H1 (cell line): ENCODE results near the gene COQ8B. TPM values are rescaled to one million over a fixed set of nuclear protein-coding genes. Genes with fewer than 3 reads are reported as not detected.

Experiments used
- CTCF ChIA-PET: fragments of 300-600 bp; sonication (Branson Sonifier 250); formaldehyde crosslinking; loops from one replicate; lab custom pipeline; 2021; ENCODE audit not compliant: partially characterized antibody; lab: Charles Lee
- POLR2A ChIA-PET: fragments of 300-600 bp; sonication (Branson Sonifier 250); formaldehyde crosslinking; loops from one replicate; lab custom pipeline; 2021; ENCODE audit warnings: inconsistent platforms; ENCODE audit not compliant: partially characterized antibody; lab: Charles Lee
- DNase-seq, 2 experiments: peaks; one replicate each; pipeline versions ENCODE4 v3.0.0 to v3.0.0-alpha.2; 2010 to 2022; ENCODE audit warnings: low spot score in 2 of 2, low read depth in 1 of 2, mixed read lengths in 1 of 2
- FAIRE-seq: peaks from 2 replicates; lab custom pipeline; 2011; peaks lifted over from hg19 to GRCh38; lab: Jason Lieb, UNC
- H2AFZ ChIP-seq: 2 replicates; pipeline ENCODE4 v1.8.1; 2012; ENCODE audit warnings: low read length, inconsistent platforms
- H2AK5ac ChIP-seq: 2 replicates; pipeline ENCODE4 v1.6.1; 2013; ENCODE audit warnings: low read depth, low read length
- H2BK120ac ChIP-seq: replicated peaks from 2 replicates; pipeline ENCODE3; 2013; ENCODE audit warnings: low read depth, low read length, inconsistent platforms
- H2BK12ac ChIP-seq: 2 replicates; pipeline ENCODE4 v1.6.1; 2013; ENCODE audit warnings: low read depth, low read length
- H2BK15ac ChIP-seq: 2 replicates; pipeline ENCODE4 v1.6.1; 2013; ENCODE audit warnings: low read length
- H2BK20ac ChIP-seq: 2 replicates; pipeline ENCODE4 v1.6.1; 2013; ENCODE audit warnings: low read length
- H2BK5ac ChIP-seq: 2 replicates; pipeline ENCODE4 v1.6.1; 2013; ENCODE audit warnings: low read depth, low read length
- H3K14ac ChIP-seq: 2 replicates; pipeline ENCODE4 v1.6.1; 2013; ENCODE audit warnings: inconsistent platforms; ENCODE audit not compliant: insufficient read length
- H3K18ac ChIP-seq: 2 replicates; pipeline ENCODE4 v1.6.1; 2013; ENCODE audit warnings: low read length; ENCODE audit errors: extremely low read depth
- H3K23ac ChIP-seq: 2 replicates; pipeline ENCODE4 v1.6.1; 2013; ENCODE audit warnings: inconsistent platforms; ENCODE audit not compliant: insufficient read length
- H3K23me2 ChIP-seq: 2 replicates; pipeline ENCODE4 v1.6.1; 2013; ENCODE audit warnings: low read depth, low read length
- H3K27ac ChIP-seq: 2 replicates; pipeline ENCODE4 v1.6.1; 2011; ENCODE audit warnings: low read depth, low read length, inconsistent platforms
- H3K27me3 ChIP-seq, 4 experiments: replicated peaks in 1 of 4; 1 replicate in 1 of 4; 2 replicates in 3 of 4; pipeline versions ENCODE4 v1.6.1 to v1.8.1; 2011 to 2013; ENCODE audit warnings: low read length in 3 of 4, mild to moderate bottlenecking in 3 of 4, inconsistent platforms in 2 of 4, mixed read lengths in 2 of 4, moderate library complexity in 1 of 4; ENCODE audit not compliant: control insufficient read depth in 3 of 4, insufficient read depth in 3 of 4; ENCODE audit errors: extremely low read depth in 1 of 4
- H3K36me3 ChIP-seq, 4 experiments: 2 replicates each; pipeline versions ENCODE4 v1.6.1 to v1.8.1; 2011 to 2013; ENCODE audit warnings: mild to moderate bottlenecking in 4 of 4, low read length in 3 of 4, moderate library complexity in 2 of 4, control low read depth in 1 of 4, inconsistent platforms in 1 of 4; ENCODE audit not compliant: insufficient read depth in 4 of 4, control insufficient read depth in 2 of 4
- H3K4ac ChIP-seq: replicated peaks from 2 replicates; pipeline ENCODE3; 2013; ENCODE audit warnings: low read length, low read depth, mixed read lengths, inconsistent platforms; ENCODE audit not compliant: insufficient read length
- H3K4me1 ChIP-seq, 4 experiments: replicated peaks in 1 of 4; 1 replicate in 1 of 4; 2 replicates in 3 of 4; pipeline versions ENCODE4 v1.6.1 to v1.8.1; 2011 to 2013; ENCODE audit warnings: low read length in 3 of 4, inconsistent platforms in 2 of 4, mixed read lengths in 1 of 4; ENCODE audit not compliant: insufficient read depth in 4 of 4, control insufficient read depth in 3 of 4
- H3K4me2 ChIP-seq, 2 experiments: 2 replicates each; pipeline versions ENCODE4 v1.6.1 to v1.8.1; 2011 to 2013; ENCODE audit warnings: low read depth in 2 of 2, low read length in 2 of 2, control low read depth in 1 of 2, inconsistent platforms in 1 of 2, mild to moderate bottlenecking in 1 of 2; ENCODE audit not compliant: insufficient read depth in 1 of 2
- H3K4me3 ChIP-seq, 4 experiments: fragments of 200-600, 300-600 bp in 1 of 4; sonication (generic), shearing (Covaris generic), sonication (Bioruptor Twin) in 1 of 4; 2 replicates each; pipeline versions ENCODE4 v1.5.1 to v1.8.1; 2011 to 2016; ENCODE audit warnings: low read length in 4 of 4, low read depth in 3 of 4, control low read depth in 2 of 4, inconsistent platforms in 2 of 4, mild to moderate bottlenecking in 2 of 4, mixed read lengths in 1 of 4, moderate library complexity in 1 of 4; ENCODE audit not compliant: insufficient read depth in 2 of 4; ENCODE audit errors: extremely low read depth in 1 of 4
- H3K56ac ChIP-seq: replicated peaks from 2 replicates; pipeline ENCODE3; 2013; ENCODE audit warnings: low read depth, mild to moderate bottlenecking, mixed read lengths, low read length, inconsistent platforms; ENCODE audit not compliant: insufficient read length
- H3K79me1 ChIP-seq: 2 replicates; pipeline ENCODE4 v1.6.1; 2013; ENCODE audit warnings: low read depth, low read length, control low read depth
- H3K79me2 ChIP-seq, 2 experiments: 2 replicates each; pipeline versions ENCODE4 v1.6.1 to v1.8.1; 2012 to 2013; ENCODE audit warnings: low read length in 2 of 2, mild to moderate bottlenecking in 2 of 2, inconsistent platforms in 1 of 2; ENCODE audit not compliant: insufficient read depth in 2 of 2, control insufficient read depth in 1 of 2
- H3K9ac ChIP-seq, 4 experiments: replicated peaks in 1 of 4; 1 replicate in 1 of 4; 2 replicates in 3 of 4; pipeline versions ENCODE4 v1.6.1 to v1.8.1; 2011 to 2013; ENCODE audit warnings: low read depth in 3 of 4, low read length in 3 of 4, control low read depth in 2 of 4, mild to moderate bottlenecking in 2 of 4, moderate library complexity in 2 of 4, inconsistent platforms in 1 of 4; ENCODE audit errors: extremely low read depth in 1 of 4
- H3K9me3 ChIP-seq, 2 experiments: 2 replicates each; pipeline versions ENCODE4 v1.6.1 to v1.8.1; 2012 to 2013; ENCODE audit warnings: mild to moderate bottlenecking in 2 of 2, moderate library complexity in 2 of 2, control low read depth in 1 of 2, inconsistent platforms in 1 of 2, low read depth in 1 of 2, low read length in 1 of 2, mixed read lengths in 1 of 2; ENCODE audit not compliant: insufficient read depth in 2 of 2
- H4K20me1 ChIP-seq, 2 experiments: replicated peaks in 1 of 2; 2 replicates each; pipeline versions ENCODE3 to v1.8.1; 2011 to 2013; ENCODE audit warnings: inconsistent platforms in 2 of 2, low read length in 2 of 2, mild to moderate bottlenecking in 1 of 2; ENCODE audit not compliant: insufficient read depth in 2 of 2, control insufficient read depth in 1 of 2
- H4K5ac ChIP-seq: 2 replicates; pipeline ENCODE4 v1.6.1; 2013; ENCODE audit warnings: low read length, low read depth, mixed read lengths, inconsistent platforms; ENCODE audit not compliant: insufficient read length
- H4K8ac ChIP-seq: 2 replicates; pipeline ENCODE4 v1.8.0; 2013; ENCODE audit warnings: mild to moderate bottlenecking, moderate library complexity, low read length, inconsistent platforms; ENCODE audit not compliant: insufficient read depth; ENCODE audit errors: extremely low read depth
- H4K91ac ChIP-seq: replicated peaks from 2 replicates; pipeline ENCODE3; 2013; ENCODE audit warnings: low read length, mixed read lengths, inconsistent platforms; ENCODE audit not compliant: insufficient read length
- FOSL1 ChIP-seq: IDR thresholded peaks from 2 replicates; pipeline ENCODE4 v1.6.1; 2011; ENCODE audit warnings: mild to moderate bottlenecking, low read depth, low read length, moderate library complexity; ENCODE audit not compliant: insufficient read depth
- POLR2AphosphoS5 ChIP-seq: IDR thresholded peaks from 2 replicates; pipeline ENCODE4 v1.6.1; 2011; ENCODE audit warnings: low read depth, low read length
- RAD21 ChIP-seq, 2 experiments: IDR thresholded peaks in 1 of 2; conservative IDR thresholded peaks in 1 of 2; 2 replicates each; pipeline ENCODE4 v1.6.1; 2011; ENCODE audit warnings: low read depth in 2 of 2, low read length in 2 of 2, improper control_type of control experiment in 1 of 2, inconsistent platforms in 1 of 2, mild to moderate bottlenecking in 1 of 2, moderate library complexity in 1 of 2
- SIRT6 ChIP-seq: IDR thresholded peaks from one replicate; pipeline ENCODE4 v1.7.1; 2012; ENCODE audit warnings: low read length, inconsistent platforms
- WGBS, 2 experiments: shearing (Covaris generic) in 1 of 2; methylation state at CpG; one replicate each; pipeline versions ENCODE4 v1.1.6 to v1.1.7; 2013 to 2015; ENCODE audit warnings: low lambda C conversion rate in 2 of 2, mixed read lengths in 2 of 2, inconsistent platforms in 1 of 2, low coverage in 1 of 2, missing lambda C conversion rate in 1 of 2; ENCODE audit not compliant: insufficient replicate concordance in 2 of 2, insufficient coverage in 1 of 2, insufficient read length in 1 of 2; ENCODE audit errors: extremely low coverage in 1 of 2, missing lambda C conversion rate in 1 of 2; 5-methylcytosine and 5-hydroxymethylcytosine counted together
- polyA plus RNA-seq, 7 experiments: library from polyadenylated mRNA; depleted of rRNA in 3 of 7; stranded (reverse) in 5 of 7; unstranded in 2 of 7; fragments of >200 nt in 5 of 7; fragments of 200-250 nt in 2 of 7; gene quantifications; 1 replicate in 5 of 7; 2 replicates in 1 of 7; 4 replicates in 1 of 7; pipeline versions ENCODE4 v1.2.1 to v1.2.3, GENCODE V29; 2011 to 2013; ENCODE audit warnings: missing spikeins in 2 of 7, mixed read lengths in 2 of 7
- total RNA-seq: library from RNA; stranded (reverse); fragmentation: NEBNext Ultra II Directional; extraction: Animal tissue kit (Norgen Biotek cat#: 25700); gene quantifications from 2 replicates; pipeline ENCODE4 v1.2.1, GENCODE V29; 2021

Gene COQ8B
- total and polyA plus RNA-seq, 2 of the 8 experiments (the other 6 are each of a cell fraction or from before 2014, with no cell fraction given), result 41.7 to 46.1 TPM

- peaks cover 0 to 10% of the 10 kb centered on the region in 2 experiments for H4K20me1 ChIP-seq
- H3K4me3 ChIP-seq, result no peak overlapping the region
- no peaks in the 10 kb centered on the region for H3K79me1 ChIP-seq
- H2BK15ac ChIP-seq, result no peak overlapping the region
- no peak overlapping the region for H3K9ac ChIP-seq
- H3K18ac ChIP-seq, result no peak overlapping the region
- H4K8ac ChIP-seq, result no peak overlapping the region
- H3K4me1 ChIP-seq, result no peaks in the 10 kb centered on the region; a peak in 2 of 7 replicates
- H3K23ac ChIP-seq, result no peak overlapping the region
- POLR2A ChIA-PET, result interaction anchor here (0.6 to 12.4 kb wide), 6 partner anchors 9 to 25 kb away, joined by 3 to 120 read pairs (median 6); partner anchors contain the start of genes ACTMAP and SNRPA
- H4K91ac ChIP-seq, result no peak overlapping the region
- no peak overlapping the region for H2BK20ac ChIP-seq
- H3K27me3 ChIP-seq, result no peaks in the 10 kb centered on the region
- H2BK120ac ChIP-seq, result no peak overlapping the region
- no peaks in the 10 kb centered on the region for H3K79me2 ChIP-seq
- no peak for TF ChIP-seq SIRT6
- TF ChIP-seq POLR2AphosphoS5, result no peak
- TF ChIP-seq RAD21 (IDR thresholded peaks at IDR 0.05 in 1 of 2, conservative IDR thresholded peaks at IDR 0.05 in 1 of 2; ENCODE audit: low read depth in 2 of 2, low read length in 2 of 2), result no peak
- TF ChIP-seq FOSL1, result no peak
- no peak for DNase-seq
- H3K4ac ChIP-seq, result no peak overlapping the region
- H2BK12ac ChIP-seq, result no peak overlapping the region
- no peak overlapping the region for H2AK5ac ChIP-seq
- H3K23me2 ChIP-seq, result no peaks in the 10 kb centered on the region
- 90% methylated on average over 9 of the region's 9 CpGs; no CpG with 5 or more reads in 1 of the 2 experiments for WGBS, 2 experiments
- FAIRE-seq, result no peak
- no peak overlapping the region for H3K14ac ChIP-seq
- H2BK5ac ChIP-seq, result no peak overlapping the region
- CTCF ChIA-PET, result interaction anchor here (1.7 to 2.0 kb wide), 4 partner anchors 10 to 27 kb away, joined by 4 to 6 read pairs (median 4); partner anchors contain the start of genes COQ8B and ITPKC
- no peak overlapping the region for H3K27ac ChIP-seq
- no peak overlapping the region for H3K56ac ChIP-seq
- no peak overlapping the region for H4K5ac ChIP-seq
- H3K36me3 ChIP-seq, result peaks cover 3 to 32% (median 17%) of the 10 kb centered on the region in 4 experiments; a peak in 5 of 8 replicates
- no peaks in the 10 kb centered on the region for H3K9me3 ChIP-seq
- no peak overlapping the region for H3K4me2 ChIP-seq
- no peak overlapping the region for H2AFZ ChIP-seq
Observed at GRCh38 chr19:40736661-40737060, 20.0 kb upstream of the COQ8B start.
